MCF 10A (cell line): ENCODE data around the gene DMBT1. TPM values are rescaled to one million over a fixed set of nuclear protein-coding genes. Genes with fewer than 3 reads are reported as not detected.

Experiments used
- BruUV-seq: library from RNA; stranded (reverse); fragments of 400-500 nt; replicated peaks from 2 replicates; lab custom pipeline; 2021; lab: Mats Ljungman, UMichigan
- CTCF ChIA-PET: fragments of 300-600 bp; sonication (Branson Sonifier 250); formaldehyde crosslinking; extraction: SDS; loops from one replicate; lab custom pipeline; 2021; ENCODE audit warnings: antibody characterized with exemption, inconsistent platforms; lab: Yijun Ruan, JAX
- POLR2A ChIA-PET: fragments of 300-600, 350-650 bp; sonication (Branson Sonifier 250); formaldehyde crosslinking; extraction: SDS; loops from one replicate; lab custom pipeline; 2020; ENCODE audit warnings: antibody characterized with exemption, inconsistent platforms; lab: Yijun Ruan, JAX
- DNase-seq: peaks from one replicate; pipeline ENCODE4 v3.0.0-alpha.2; 2018; ENCODE audit not compliant: unreplicated experiment
- H3K27ac Mint-ChIP-seq: one replicate; pipeline ENCODE4 v1.8.0; 2022; ENCODE audit warnings: mild to moderate bottlenecking, low read depth, mixed read lengths; ENCODE audit not compliant: unreplicated experiment
- H3K27me3 Mint-ChIP-seq: one replicate; pipeline ENCODE4 v1.8.0; 2022; ENCODE audit warnings: mixed read lengths; ENCODE audit not compliant: insufficient read depth, unreplicated experiment
- H3K36me3 Mint-ChIP-seq: one replicate; pipeline ENCODE4 v1.8.0; 2022; ENCODE audit warnings: mild to moderate bottlenecking, moderate library complexity, mixed read lengths; ENCODE audit not compliant: insufficient read depth, unreplicated experiment
- H3K4me1 Mint-ChIP-seq: one replicate; pipeline ENCODE4 v1.8.0; 2022; ENCODE audit warnings: mixed read lengths; ENCODE audit not compliant: insufficient read depth, unreplicated experiment
- H3K4me3 Mint-ChIP-seq: one replicate; pipeline ENCODE4 v1.8.0; 2022; ENCODE audit warnings: mild to moderate bottlenecking, moderate library complexity, mixed read lengths; ENCODE audit not compliant: unreplicated experiment
- H3K9me3 Mint-ChIP-seq: one replicate; pipeline ENCODE4 v1.8.0; 2022; ENCODE audit warnings: mixed read lengths; ENCODE audit not compliant: unreplicated experiment
- intact Hi-C: fragments of 100-400 bp; cut with micrococcal nuclease; formaldehyde crosslinking; loops from 2 replicates; pipeline ENCODE4 v1.14.1; 2022
- total RNA-seq: library from RNA; stranded (reverse); gene quantifications from 2 replicates; pipeline ENCODE4 v1.2.3, GENCODE V29; 2022
- TF ChIP-seq, protein P1 (sequence below): fragments of 200-600 bp; IDR thresholded peaks from one replicate; pipeline ENCODE4 v1.8.0; 2022; ENCODE audit warnings: antibody characterized with exemption, mild to moderate bottlenecking; ENCODE audit not compliant: unreplicated experiment

Gene DMBT1
- total RNA-seq, 1 experiment from 2014 or later, result 7.6 TPM

- POLR2A ChIA-PET, result interaction anchor here (1.5 kb wide), 1 partner anchor 37 kb away, joined by 4 read pairs; no protein-coding TSS in a partner anchor
- Mint-ChIP-seq H3K36me3 (no peaks in the 10 kb centered on the region), H3K27me3 (no peaks in the 10 kb centered on the region), H3K9me3 (no peaks in the 10 kb centered on the region), H3K4me1 (peaks cover 22% of the 10 kb centered on the region), H3K4me3 (no peak overlapping the region), H3K27ac (no peak overlapping the region)
- CTCF ChIA-PET, result interaction anchor here (0.7 to 1.3 kb wide), 2 partner anchors 11 to 145 kb away, joined by 3 to 4 read pairs; no protein-coding TSS in a partner anchor
- no peak for DNase-seq
- intact Hi-C loops, result no loop called here
- no TSS peak for BruUV-seq
- TF ChIP-seq, protein P1, sequence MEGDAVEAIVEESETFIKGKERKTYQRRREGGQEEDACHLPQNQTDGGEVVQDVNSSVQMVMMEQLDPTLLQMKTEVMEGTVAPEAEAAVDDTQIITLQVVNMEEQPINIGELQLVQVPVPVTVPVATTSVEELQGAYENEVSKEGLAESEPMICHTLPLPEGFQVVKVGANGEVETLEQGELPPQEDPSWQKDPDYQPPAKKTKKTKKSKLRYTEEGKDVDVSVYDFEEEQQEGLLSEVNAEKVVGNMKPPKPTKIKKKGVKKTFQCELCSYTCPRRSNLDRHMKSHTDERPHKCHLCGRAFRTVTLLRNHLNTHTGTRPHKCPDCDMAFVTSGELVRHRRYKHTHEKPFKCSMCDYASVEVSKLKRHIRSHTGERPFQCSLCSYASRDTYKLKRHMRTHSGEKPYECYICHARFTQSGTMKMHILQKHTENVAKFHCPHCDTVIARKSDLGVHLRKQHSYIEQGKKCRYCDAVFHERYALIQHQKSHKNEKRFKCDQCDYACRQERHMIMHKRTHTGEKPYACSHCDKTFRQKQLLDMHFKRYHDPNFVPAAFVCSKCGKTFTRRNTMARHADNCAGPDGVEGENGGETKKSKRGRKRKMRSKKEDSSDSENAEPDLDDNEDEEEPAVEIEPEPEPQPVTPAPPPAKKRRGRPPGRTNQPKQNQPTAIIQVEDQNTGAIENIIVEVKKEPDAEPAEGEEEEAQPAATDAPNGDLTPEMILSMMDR, result no peak
Measured at GRCh38 chr10:122559228-122559627, 1.3 kb upstream of the DMBT1 start.

DNA sequence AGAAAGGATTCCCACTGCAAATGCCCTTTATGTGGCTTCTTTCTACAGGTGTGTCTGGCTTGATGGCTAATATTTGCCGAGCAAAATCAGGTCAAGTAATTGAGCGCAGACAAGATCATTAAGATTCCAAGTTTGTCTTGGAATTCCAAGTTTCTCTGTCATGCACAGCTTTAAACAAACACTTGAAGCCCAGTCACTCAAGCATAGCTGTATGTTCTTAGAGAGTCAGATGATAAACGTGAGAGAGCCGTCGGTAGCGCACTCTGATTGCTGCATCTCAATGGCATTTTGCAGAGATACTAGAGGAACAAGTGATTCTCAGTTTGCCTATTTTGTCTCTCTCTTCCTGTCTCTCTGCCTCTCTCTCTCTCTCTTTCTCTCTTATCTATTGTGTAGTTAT, 658 bp downstream of the DMBT1 start:
- TF ChIP-seq, protein P1, result no peak
- Mint-ChIP-seq H3K4me1 (peaks cover 28% of the 10 kb centered on the region), H3K4me3 (no peak overlapping the region), H3K27me3 (no peaks in the 10 kb centered on the region), H3K9me3 (no peaks in the 10 kb centered on the region), H3K27ac (no peak overlapping the region), H3K36me3 (no peaks in the 10 kb centered on the region)
- intact Hi-C loops, result no loop called here
- CTCF ChIA-PET, result no interaction called here
- no TSS peak for BruUV-seq
- DNase-seq, result no peak
- POLR2A ChIA-PET, result no interaction called here

DNA sequence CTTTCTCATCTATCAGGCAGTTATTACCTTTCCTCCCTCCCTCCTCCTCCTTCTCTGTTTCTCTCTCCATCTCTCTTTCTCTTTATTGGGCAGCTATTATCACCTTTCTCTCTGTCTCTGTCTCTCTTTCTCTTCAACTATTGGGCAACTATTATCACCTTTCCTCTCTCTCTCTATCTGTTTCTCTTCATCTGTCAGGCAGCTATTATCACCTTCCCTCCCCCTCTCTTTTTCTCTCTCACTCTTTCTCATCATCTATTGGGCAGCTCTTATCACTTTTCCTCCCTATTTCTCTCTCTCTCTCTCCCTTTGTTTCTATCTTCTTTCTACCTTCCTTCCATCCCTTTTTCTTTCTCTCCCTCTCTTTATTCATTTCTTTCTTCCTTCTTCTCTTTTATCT, 1.2 kb downstream of the DMBT1 start:
- H3K4me3 Mint-ChIP-seq, result no peak overlapping the region
- no peaks in the 10 kb centered on the region for H3K36me3 Mint-ChIP-seq
- H3K27me3 Mint-ChIP-seq, result no peaks in the 10 kb centered on the region
- H3K9me3 Mint-ChIP-seq, result no peaks in the 10 kb centered on the region
- intact Hi-C loops, result no loop called here
- ChIA-PET POLR2A (no interaction called here), CTCF (interaction anchor here (0.6 to 0.7 kb wide), 2 partner anchors 47 to 228 kb away, joined by 3 to 4 read pairs; no protein-coding TSS in a partner anchor)
- BruUV-seq, result no TSS peak
- no peak for DNase-seq
- no peak overlapping the region for H3K27ac Mint-ChIP-seq
- TF ChIP-seq, protein P1, result no peak
- H3K4me1 Mint-ChIP-seq, result peaks cover 28% of the 10 kb centered on the region

- no peaks in the 10 kb centered on the region for H3K9me3 Mint-ChIP-seq
- H3K27ac Mint-ChIP-seq, result no peak overlapping the region
- ChIA-PET POLR2A (interaction anchor here (0.6 to 1.8 kb wide), 11 partner anchors 17 to 269 kb away, joined by 3 to 21 read pairs (median 5); partner anchors contain the start of gene PLEKHA1), CTCF (interaction anchor here (0.6 to 3.4 kb wide), 69 partner anchors 8 to 1621 kb away, joined by 3 to 35 read pairs (median 5); partner anchors contain the start of genes ARMS2 and PLEKHA1)
- intact Hi-C loops, result loop anchor here (1.0 to 5.0 kb wide), 7 partner anchors 40 to 267 kb away; no protein-coding TSS in a partner anchor
- no peaks in the 10 kb centered on the region for H3K36me3 Mint-ChIP-seq
- H3K27me3 Mint-ChIP-seq, result no peaks in the 10 kb centered on the region
- H3K4me1 Mint-ChIP-seq, result peaks cover 16% of the 10 kb centered on the region
- no peak overlapping the region for H3K4me3 Mint-ChIP-seq
- no peak for DNase-seq
- no TSS peak for BruUV-seq
- TF ChIP-seq, protein P1, result no peak
Measured at GRCh38 chr10:122564980-122565379, 4.4 kb downstream of the DMBT1 start.
